COR-L47 (cell line): Measurements from ENCODE around the gene CREG2.

Experiments
- DNase-seq: peaks from one replicate; lab custom pipeline; 2025; lab: John Stamatoyannopoulos, UW

The CREG2 gene

GRCh38 chr2:101308432-101309210 lies 78.7 kb downstream of the CREG2 start, which contains the start of gene RNF149:
RNF149 (minus strand) TSS chr2:101308701; CDS start chr2:101308588, 113 bp downstream.
- DNase-seq = peak; percentile 85

- no peak for DNase-seq
Measured at GRCh38 chr2:101307950-101308431, 79.3 kb downstream of the CREG2 start.

GRCh38 chr2:101307503-101307902 lies 79.8 kb downstream of the CREG2 start:
- no peak for DNase-seq

GRCh38 chr2:101306410-101306809 lies 80.9 kb downstream of the CREG2 start:
- no peak for DNase-seq

GRCh38 chr2:101305492-101306078 lies 81.7 kb downstream of the CREG2 start:
- no peak for DNase-seq

GRCh38 chr2:101305035-101305434 lies 82.3 kb downstream of the CREG2 start:
- DNase-seq = no peak

- no peak for DNase-seq
Measured at GRCh38 chr2:101303688-101304087, 83.6 kb downstream of the CREG2 start.

GRCh38 chr2:101302016-101302415 lies 85.3 kb downstream of the CREG2 start:
- no peak for DNase-seq

- DNase-seq = no peak
Measured at GRCh38 chr2:101300836-101301235, 86.5 kb downstream of the CREG2 start.

GRCh38 chr2:101300164-101300563 lies 87.1 kb downstream of the CREG2 start:
- no peak for DNase-seq

GRCh38 chr2:101299604-101300003 lies 87.7 kb downstream of the CREG2 start:
- DNase-seq = no peak

GRCh38 chr2:101297383-101297782 lies 89.9 kb downstream of the CREG2 start:
- DNase-seq = no peak

- DNase-seq = no peak
Measured at GRCh38 chr2:101296371-101296770, 90.9 kb downstream of the CREG2 start.

GRCh38 chr2:101295895-101296294 lies 91.4 kb downstream of the CREG2 start:
- DNase-seq = no peak
